GM11168 (cell line): ENCODE data around the gene ZNF281.
"Not testable (repeated sequence)": the region's sequence is repeated elsewhere in the genome, so short reads cannot be mapped to it uniquely, and the experiment has no call there.

Experiments used
- in situ Hi-C: fragments of 300-500 bp; cut with MboI; formaldehyde crosslinking; loops from one replicate; pipeline ENCODE4 v1.12.0; 2022; ENCODE audit warnings: low sequenced_read_pairs; ENCODE audit not compliant: unreplicated experiment

The ZNF281 gene

GRCh38 chr1:200366577-200367253 lies 43.1 kb downstream of the ZNF281 start:
- in situ Hi-C loops: no loop called here

- in situ Hi-C loops: no loop called here
These were observed 43.9 kb downstream of the ZNF281 start for GRCh38 chr1:200365897-200366426.

- in situ Hi-C loops: no loop called here
These were observed 45.0 kb downstream of the ZNF281 start for GRCh38 chr1:200364831-200365230.

- in situ Hi-C loops: no loop called here
These were observed 45.6 kb downstream of the ZNF281 start for GRCh38 chr1:200364091-200364759.

- in situ Hi-C loops: no loop called here
These were observed 46.4 kb downstream of the ZNF281 start for GRCh38 chr1:200363264-200363933.

GRCh38 chr1:200362421-200362820 lies 47.4 kb downstream of the ZNF281 start:
- in situ Hi-C loops: no loop called here

- in situ Hi-C loops: no loop called here
These were observed 50.1 kb downstream of the ZNF281 start for GRCh38 chr1:200359610-200360163.

- in situ Hi-C loops: not testable (repeated sequence)
These were observed 51.9 kb downstream of the ZNF281 start for GRCh38 chr1:200357925-200358324.

GRCh38 chr1:200355801-200356200 lies 54.0 kb downstream of the ZNF281 start:
- in situ Hi-C loops: no loop called here
